CD14-positive monocyte (primary cell): ENCODE data around the gene MACF1. TPM values are rescaled to one million over a fixed set of nuclear protein-coding genes. Genes with fewer than 3 reads are reported as not detected.

Source experiments
- DNase-seq, 3 donors: peaks; one replicate each; pipeline ENCODE4 v3.0.0-alpha.2; 2011 to 2022
- H2AFZ ChIP-seq: 2 replicates; pipeline ENCODE4 v1.6.0; 2012; ENCODE audit warnings: mild to moderate bottlenecking, low read depth, low read length, inconsistent platforms; ENCODE audit not compliant: insufficient read depth, poor library complexity, severe bottlenecking
- H3K27ac ChIP-seq, 2 donors: 1 replicate in 1 of 2; 2 replicates in 1 of 2; pipeline ENCODE4 v1.5.1; 2012 to 2013; ENCODE audit warnings: low read length in 2 of 2, control low read depth in 1 of 2, inconsistent platforms in 1 of 2, low read depth in 1 of 2, mild to moderate bottlenecking in 1 of 2
- H3K27me3 ChIP-seq, 2 donors: one replicate each; pipeline versions ENCODE4 v1.6.0 to v1.6.1; 2011 to 2013; ENCODE audit warnings: low read length in 2 of 2; ENCODE audit not compliant: control insufficient read depth in 2 of 2, insufficient read depth in 2 of 2
- H3K36me3 ChIP-seq, 2 donors: replicated peaks in 1 of 2; 1 replicate in 1 of 2; 2 replicates in 1 of 2; pipeline versions ENCODE4 v1.5.1 to v1.6.1; 2012 to 2013; ENCODE audit warnings: low read length in 2 of 2, control low read depth in 1 of 2, inconsistent platforms in 1 of 2, mild to moderate bottlenecking in 1 of 2; ENCODE audit not compliant: insufficient read depth in 2 of 2, control insufficient read depth in 1 of 2
- H3K4me1 ChIP-seq, 2 donors: 1 replicate in 1 of 2; 2 replicates in 1 of 2; pipeline versions ENCODE4 v1.5.1 to v1.6.1; 2012 to 2013; ENCODE audit warnings: low read length in 2 of 2, control low read depth in 1 of 2, inconsistent platforms in 1 of 2, mild to moderate bottlenecking in 1 of 2, moderate library complexity in 1 of 2; ENCODE audit not compliant: insufficient read depth in 2 of 2, control insufficient read depth in 1 of 2
- H3K4me2 ChIP-seq: replicated peaks from 2 replicates; pipeline ENCODE3; 2012; ENCODE audit warnings: low read length, moderate library complexity, mild to moderate bottlenecking; ENCODE audit not compliant: poor library complexity, severe bottlenecking; ENCODE audit errors: extremely low read depth
- H3K4me3 ChIP-seq, 3 experiments: fragments of 200-600 bp in 1 of 3; sonication (generic) in 1 of 3; replicated peaks in 1 of 3; 1 replicate in 2 of 3; 2 replicates in 1 of 3; pipeline ENCODE4 v1.5.1; 2011 to 2013; ENCODE audit warnings: low read length in 3 of 3, mild to moderate bottlenecking in 3 of 3, control low read depth in 2 of 3, low read depth in 2 of 3, inconsistent platforms in 1 of 3, moderate library complexity in 1 of 3
- H3K79me2 ChIP-seq: 2 replicates; pipeline ENCODE4 v1.6.0; 2012; ENCODE audit warnings: mild to moderate bottlenecking, control low read depth, inconsistent platforms, low read length, moderate library complexity; ENCODE audit not compliant: insufficient read depth
- H3K9ac ChIP-seq: 2 replicates; pipeline ENCODE4 v1.6.0; 2017; ENCODE audit warnings: low read length, mild to moderate bottlenecking; ENCODE audit not compliant: insufficient read depth, poor library complexity, severe bottlenecking
- H3K9me3 ChIP-seq, 2 donors: replicated peaks in 1 of 2; 1 replicate in 1 of 2; 2 replicates in 1 of 2; pipeline versions ENCODE4 v1.5.1 to v1.6.1; 2012 to 2013; ENCODE audit warnings: low read length in 2 of 2, control low read depth in 1 of 2; ENCODE audit not compliant: control insufficient read depth in 1 of 2, insufficient read depth in 1 of 2
- H4K20me1 ChIP-seq: 2 replicates; pipeline ENCODE4 v1.6.0; 2012; ENCODE audit warnings: mild to moderate bottlenecking, low read length, control low read depth, moderate library complexity; ENCODE audit not compliant: insufficient read depth
- H3K27ac Mint-ChIP-seq, 7 donors: one replicate each; pipeline ENCODE4 v1.8.0; 2020; ENCODE audit warnings: mild to moderate bottlenecking in 7 of 7, mixed read lengths in 7 of 7, moderate library complexity in 6 of 7, inconsistent platforms in 2 of 7
- H3K27me3 Mint-ChIP-seq, 3 donors: one replicate each; pipeline ENCODE4 v1.8.0; 2021 to 2022; ENCODE audit warnings: low read depth in 3 of 3, mild to moderate bottlenecking in 3 of 3, mixed read lengths in 3 of 3, moderate library complexity in 3 of 3, inconsistent platforms in 1 of 3
- H3K36me3 Mint-ChIP-seq, 2 donors: one replicate each; pipeline ENCODE4 v1.8.0; 2020; ENCODE audit warnings: mixed read lengths in 2 of 2, inconsistent platforms in 1 of 2, mild to moderate bottlenecking in 1 of 2
- H3K4me1 Mint-ChIP-seq: one replicate; pipeline ENCODE4 v1.8.0; 2020; ENCODE audit warnings: mild to moderate bottlenecking, mixed read lengths
- H3K4me3 Mint-ChIP-seq, 2 donors: one replicate each; pipeline ENCODE4 v1.8.0; 2020; ENCODE audit warnings: mild to moderate bottlenecking in 2 of 2, mixed read lengths in 2 of 2, moderate library complexity in 1 of 2
- H3K9me3 Mint-ChIP-seq, 7 donors: one replicate each; pipeline ENCODE4 v1.8.0; 2020 to 2022; ENCODE audit warnings: mixed read lengths in 7 of 7, mild to moderate bottlenecking in 6 of 7, moderate library complexity in 6 of 7, inconsistent platforms in 2 of 7
- WGBS: methylation state at CpG from one replicate; pipeline ENCODE4 v1.1.5; 2013; ENCODE audit warnings: missing lambda C conversion rate; ENCODE audit not compliant: insufficient coverage; 5-methylcytosine and 5-hydroxymethylcytosine counted together
- intact Hi-C, 2 donors: fragments of 100-400 bp; cut with micrococcal nuclease; formaldehyde crosslinking; loops; one replicate each; pipeline versions ENCODE4 v1.15.0 to v1.15.1; 2023
- polyA plus RNA-seq, 3 donors: library from polyadenylated mRNA; depleted of rRNA in 1 of 3; unstranded in 2 of 3; stranded (reverse) in 1 of 3; fragments of 300-500 nt in 2 of 3; fragments of >200 nt in 1 of 3; fragmentation: Illumina TruSeq in 2 of 3; gene quantifications; 1 replicate in 2 of 3; 2 replicates in 1 of 3; pipeline ENCODE4 v1.2.3, GENCODE V29; 2012 to 2021
- TF ChIP-seq, protein P1 (sequence below): fragments of 200-600 bp; IDR thresholded peaks from one replicate; pipeline ENCODE4 v1.8.0; 2022; ENCODE audit warnings: antibody characterized with exemption, mild to moderate bottlenecking

MACF1 gene
- polyA plus RNA-seq, 3 donors, result 3.4 to 36.8 (median 4.5) TPM

DNA sequence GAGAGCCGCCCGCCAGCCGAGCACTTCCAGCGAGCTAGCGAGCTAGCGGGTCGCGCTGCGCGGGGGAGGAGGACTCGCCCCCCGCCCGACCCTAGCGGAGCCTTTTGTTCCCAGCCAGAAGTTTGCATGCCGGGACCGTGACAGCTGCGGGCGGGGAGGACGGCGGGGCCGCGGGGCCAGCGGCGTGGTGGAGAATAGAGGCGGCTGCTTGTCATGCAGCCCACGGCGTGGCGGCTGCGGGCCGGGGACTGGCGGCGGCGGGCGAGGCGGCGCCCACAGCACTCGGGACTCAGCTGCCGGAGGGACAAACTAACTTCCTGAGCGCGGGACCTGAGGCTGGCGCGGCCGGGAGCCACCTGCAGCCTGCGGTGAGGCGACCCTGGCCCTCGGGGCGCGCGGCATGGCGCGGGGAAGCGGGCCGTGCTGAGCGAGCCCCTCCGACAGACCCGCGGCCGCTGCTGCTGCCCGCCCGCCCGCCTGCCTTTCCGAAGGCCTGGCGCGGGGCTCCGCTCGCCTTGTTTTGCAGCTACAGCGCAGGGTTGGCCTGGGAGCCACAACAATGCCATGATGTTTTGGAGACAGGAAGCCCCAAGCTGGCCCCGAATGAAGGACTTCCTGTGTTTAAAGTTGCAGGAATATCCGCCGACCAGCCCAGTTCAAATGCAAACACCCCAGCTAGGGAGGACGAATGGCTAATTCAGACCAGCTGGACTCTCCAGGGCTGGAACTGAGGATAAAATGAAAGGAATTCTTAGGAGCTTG is 204.7 kb downstream of the MACF1 start:
- peak; percentile 10 to 19 (median 11) for DNase-seq
- WGBS, result 0% methylated on average over 70 of the region's 71 CpGs
- peaks cover 63% of the 10 kb centered on the region for H4K20me1 ChIP-seq
- H3K9me3 ChIP-seq, result no peaks in the 10 kb centered on the region
- Mint-ChIP-seq H3K27ac (peak overlapping the region in 3 of 7 donors; percentile 46 to 84 (median 79)), H3K4me3 (peak overlapping the region; percentile 83 to 89), H3K9me3 (no peaks in the 10 kb centered on the region), H3K27me3 (no peaks in the 10 kb centered on the region), H3K36me3 (peaks cover 13 to 26% of the 10 kb centered on the region in 2 donors), H3K4me1 (peaks cover 63% of the 10 kb centered on the region)
- H3K9ac ChIP-seq, result peak overlapping the region; percentile 66
- peak overlapping the region; percentile 70 for H2AFZ ChIP-seq
- H3K4me2 ChIP-seq, result peak overlapping the region; percentile 92
- no peaks in the 10 kb centered on the region for H3K27me3 ChIP-seq
- H3K79me2 ChIP-seq, result peaks cover 51% of the 10 kb centered on the region
- peak overlapping the region; percentile 51 to 82 (median 61) for H3K4me3 ChIP-seq
- TF ChIP-seq, protein P1, sequence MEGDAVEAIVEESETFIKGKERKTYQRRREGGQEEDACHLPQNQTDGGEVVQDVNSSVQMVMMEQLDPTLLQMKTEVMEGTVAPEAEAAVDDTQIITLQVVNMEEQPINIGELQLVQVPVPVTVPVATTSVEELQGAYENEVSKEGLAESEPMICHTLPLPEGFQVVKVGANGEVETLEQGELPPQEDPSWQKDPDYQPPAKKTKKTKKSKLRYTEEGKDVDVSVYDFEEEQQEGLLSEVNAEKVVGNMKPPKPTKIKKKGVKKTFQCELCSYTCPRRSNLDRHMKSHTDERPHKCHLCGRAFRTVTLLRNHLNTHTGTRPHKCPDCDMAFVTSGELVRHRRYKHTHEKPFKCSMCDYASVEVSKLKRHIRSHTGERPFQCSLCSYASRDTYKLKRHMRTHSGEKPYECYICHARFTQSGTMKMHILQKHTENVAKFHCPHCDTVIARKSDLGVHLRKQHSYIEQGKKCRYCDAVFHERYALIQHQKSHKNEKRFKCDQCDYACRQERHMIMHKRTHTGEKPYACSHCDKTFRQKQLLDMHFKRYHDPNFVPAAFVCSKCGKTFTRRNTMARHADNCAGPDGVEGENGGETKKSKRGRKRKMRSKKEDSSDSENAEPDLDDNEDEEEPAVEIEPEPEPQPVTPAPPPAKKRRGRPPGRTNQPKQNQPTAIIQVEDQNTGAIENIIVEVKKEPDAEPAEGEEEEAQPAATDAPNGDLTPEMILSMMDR, result no peak
- peak overlapping the region in 1 of 2 donors; percentile 33 for H3K27ac ChIP-seq
- H3K36me3 ChIP-seq, result peaks cover 12 to 16% of the 10 kb centered on the region in 2 donors
- H3K4me1 ChIP-seq, result peaks cover 34 to 47% of the 10 kb centered on the region in 2 donors
- intact Hi-C loops, result loop anchor here in 1 of 2 donors (5.0 kb wide), 1 partner anchor 307 kb away; no protein-coding TSS in a partner anchor

GRCh38 chr1:39410915-39411436 is 206.5 kb downstream of the MACF1 start:
- H3K9me3 ChIP-seq, result no peaks in the 10 kb centered on the region
- peaks cover 34 to 47% of the 10 kb centered on the region in 2 donors for H3K4me1 ChIP-seq
- TF ChIP-seq, protein P1, result peak; percentile 64
- H3K27me3 Mint-ChIP-seq, result no peaks in the 10 kb centered on the region
- peak overlapping the region in 1 of 3 experiments; percentile 82 for H3K4me3 ChIP-seq
- peaks cover 17 to 28% of the 10 kb centered on the region in 2 donors for H3K36me3 Mint-ChIP-seq
- peak; percentile 35 to 49 (median 46) for DNase-seq
- H3K9me3 Mint-ChIP-seq, result no peaks in the 10 kb centered on the region
- H3K4me3 Mint-ChIP-seq, result no peak overlapping the region
- intact Hi-C loops, result no loop called here
- no peak overlapping the region for H3K27ac ChIP-seq
- H4K20me1 ChIP-seq, result peaks cover 75% of the 10 kb centered on the region
- peaks cover 61% of the 10 kb centered on the region for H3K4me1 Mint-ChIP-seq
- peaks cover 46% of the 10 kb centered on the region for H3K79me2 ChIP-seq
- H3K36me3 ChIP-seq, result peaks cover 12 to 21% of the 10 kb centered on the region in 2 donors
- 58% methylated on average over 3 of the region's 3 CpGs for WGBS
- peak overlapping the region in 3 of 7 donors; percentile 17 to 57 (median 52) for H3K27ac Mint-ChIP-seq
- H2AFZ ChIP-seq, result no peak overlapping the region
- no peaks in the 10 kb centered on the region for H3K27me3 ChIP-seq
- no peak overlapping the region for H3K9ac ChIP-seq
- H3K4me2 ChIP-seq, result peak overlapping the region; percentile 92
